A673 (cell line): ENCODE results near the gene COX6A2. TPM values are rescaled to one million over a fixed set of nuclear protein-coding genes. Genes with fewer than 3 reads are reported as not detected.

Source experiments
- Bru-seq: library from RNA; stranded (reverse); fragments of 400-500 nt; gene quantifications from one replicate; lab custom pipeline; 2021; lab: Mats Ljungman, UMichigan
- BruChase-seq, 2 experiments: library from RNA; stranded (reverse); fragments of 400-500 nt; gene quantifications; one replicate each; lab custom pipeline; 2021; lab: Mats Ljungman, UMichigan
- BruUV-seq: library from RNA; stranded (reverse); fragments of 400-500 nt; replicated peaks from 2 replicates; lab custom pipeline; 2021; lab: Mats Ljungman, UMichigan
- CTCF ChIA-PET: fragments of 300-600 bp; sonication (Branson Sonifier 250); formaldehyde crosslinking; loops from one replicate; lab custom pipeline; 2022; ENCODE audit warnings: antibody characterized with exemption; lab: Charles Lee
- POLR2A ChIA-PET: fragments of 300-600 bp; sonication (Branson Sonifier 250); formaldehyde crosslinking; loops from one replicate; lab custom pipeline; 2022; ENCODE audit warnings: antibody characterized with exemption; ENCODE audit not compliant: low non-redundant PET; lab: Charles Lee
- DNase-seq: peaks from one replicate; pipeline ENCODE4 v3.0.0-alpha.2; 2015; ENCODE audit warnings: low spot score
- H3K27ac ChIP-seq: fragments of 200-600 bp; sonication (generic); 2 replicates; pipeline ENCODE4 v1.5.1; 2016; ENCODE audit warnings: mixed run types, low read depth, mild to moderate bottlenecking, mixed read lengths, antibody characterized with exemption, low read length; ENCODE audit not compliant: poor library complexity, severe bottlenecking
- H3K27me3 ChIP-seq: fragments of 200-600 bp; sonication (generic); replicated peaks from 2 replicates; pipeline ENCODE4 v1.6.1; 2017; ENCODE audit warnings: mixed run types, low read depth, mild to moderate bottlenecking, mixed read lengths, antibody characterized with exemption, low read length; ENCODE audit not compliant: insufficient read depth, poor library complexity
- H3K36me3 ChIP-seq: fragments of 200-600 bp; sonication (generic); 2 replicates; pipeline ENCODE4 v1.6.1; 2016; ENCODE audit warnings: mixed run types, mild to moderate bottlenecking, mixed read lengths, antibody characterized with exemption, low read length; ENCODE audit not compliant: insufficient read depth, poor library complexity, severe bottlenecking
- H3K4me1 ChIP-seq: fragments of 200-600 bp; sonication (generic); 2 replicates; pipeline ENCODE4 v1.6.1; 2017; ENCODE audit warnings: mixed run types, mild to moderate bottlenecking, mixed read lengths, antibody characterized with exemption, low read length; ENCODE audit not compliant: insufficient read depth, poor library complexity, severe bottlenecking
- H3K4me3 ChIP-seq: fragments of 200-600 bp; sonication (generic); 2 replicates; pipeline ENCODE4 v1.5.1; 2016; ENCODE audit warnings: low read depth, mixed run types, mild to moderate bottlenecking, mixed read lengths, low read length; ENCODE audit not compliant: poor library complexity, severe bottlenecking
- H3K9me3 ChIP-seq: fragments of 200-600 bp; sonication (generic); 2 replicates; pipeline ENCODE4 v1.6.1; 2016; ENCODE audit warnings: mixed run types, low read depth, mild to moderate bottlenecking, mixed read lengths, antibody characterized with exemption, low read length; ENCODE audit not compliant: poor library complexity, severe bottlenecking
- CTCF ChIP-seq: fragments of 300-800, 200-600 bp; sonication (generic); conservative IDR thresholded peaks from 2 replicates; pipeline ENCODE4 v1.5.1; 2017; ENCODE audit warnings: low read depth, mild to moderate bottlenecking, antibody characterized with exemption, low read length, moderate library complexity, mixed read lengths
- EZH2 ChIP-seq: fragments of 200-600 bp; sonication (generic); IDR thresholded peaks from 2 replicates; pipeline ENCODE4 v1.6.1; 2017; ENCODE audit warnings: borderline replicate concordance, low read depth, mild to moderate bottlenecking, mixed read lengths, antibody characterized with exemption, low read length; ENCODE audit not compliant: poor library complexity, severe bottlenecking
- intact Hi-C: fragments of 100-400 bp; cut with micrococcal nuclease; formaldehyde crosslinking; loops from one replicate; pipeline ENCODE4 v1.10.0; 2022; ENCODE audit not compliant: unreplicated experiment
- long read RNA-seq: library from polyadenylated mRNA; stranded (forward); transcript quantifications from one replicate; pipeline ENCODE4 v2.0.0, GENCODE V29; 2022
- total RNA-seq: library from RNA; stranded (reverse); gene quantifications from 2 replicates; pipeline ENCODE4 v1.2.3, GENCODE V29; 2021

Gene COX6A2
- total RNA-seq (not detected in 2 replicates), Bru-seq, nascent RNA (not detected), BruChase-seq, experiment 1, labeled RNA remaining after a 2-hour chase (not detected), BruChase-seq, experiment 2, labeled RNA remaining after a 6-hour chase (percentile 31 among the genes with signal in this experiment)
- long read RNA-seq = 0 reads

- no peak for DNase-seq
- Histone ChIP-seq H3K27ac (no peak within 1 kb of the TSS), H3K27me3 (peaks cover 13% of the 10 kb centered on the region), H3K4me3 (no peak within 1 kb of the TSS), H3K4me1 (no peaks in the 10 kb centered on the region), H3K9me3 (no peaks in the 10 kb centered on the region), H3K36me3 (no peaks in the 10 kb centered on the region)
- POLR2A ChIA-PET = no interaction called here
- CTCF ChIA-PET = no interaction called here
- no TSS peak for BruUV-seq
- intact Hi-C loops = no loop called here
- no peak for TF ChIP-seq EZH2
Observed at GRCh38 chr16:31428279-31428597, at the start of gene COX6A2. Gene COX6A2, minus strand, starts transcription at chr16:31428360. Its CDS starts 35 bp downstream, at chr16:31428325.

- TF ChIP-seq EZH2 (no peak), CTCF (no peak)
- Histone ChIP-seq H3K27me3 (peaks cover 3% of the 10 kb centered on the region), H3K4me3 (no peak overlapping the region), H3K9me3 (no peaks in the 10 kb centered on the region), H3K27ac (no peak overlapping the region), H3K36me3 (no peaks in the 10 kb centered on the region), H3K4me1 (no peaks in the 10 kb centered on the region)
- POLR2A ChIA-PET = no interaction called here
- DNase-seq = no peak
- intact Hi-C loops = no loop called here
- CTCF ChIA-PET = no interaction called here
- no TSS peak for BruUV-seq
Observed at GRCh38 chr16:31477220-31478216, 49.4 kb upstream of the COX6A2 start.

GRCh38 chr16:31476303-31477219 is 48.4 kb upstream of the COX6A2 start:
- ChIA-PET POLR2A (no interaction called here), CTCF (interaction anchor here (0.6 kb wide), 1 partner anchor 494 kb away, joined by 3 read pairs; no protein-coding TSS in a partner anchor)

More at GRCh38 chr16:31476303-31477219, 48.4 kb upstream of the COX6A2 start:
- intact Hi-C loops = no loop called here
- Histone ChIP-seq H3K4me3 (no peak overlapping the region), H3K27me3 (no peaks in the 10 kb centered on the region), H3K9me3 (no peaks in the 10 kb centered on the region), H3K27ac (no peak overlapping the region), H3K4me1 (no peaks in the 10 kb centered on the region), H3K36me3 (no peaks in the 10 kb centered on the region)
- TF ChIP-seq EZH2 (no peak), CTCF (no peak)
- no peak for DNase-seq
- no TSS peak for BruUV-seq
